ENCODE results near the gene PSMA8. TPM values are rescaled to one million over a fixed set of nuclear protein-coding genes. Genes with fewer than 3 reads are reported as not detected.
"Not testable (repeated sequence)": the region's sequence is repeated elsewhere in the genome, so short reads cannot be mapped to it uniquely, and the experiment has no call there.

The PSMA8 gene
- total RNA-seq, 1 donor from 2014 or later: not detected

DNA sequence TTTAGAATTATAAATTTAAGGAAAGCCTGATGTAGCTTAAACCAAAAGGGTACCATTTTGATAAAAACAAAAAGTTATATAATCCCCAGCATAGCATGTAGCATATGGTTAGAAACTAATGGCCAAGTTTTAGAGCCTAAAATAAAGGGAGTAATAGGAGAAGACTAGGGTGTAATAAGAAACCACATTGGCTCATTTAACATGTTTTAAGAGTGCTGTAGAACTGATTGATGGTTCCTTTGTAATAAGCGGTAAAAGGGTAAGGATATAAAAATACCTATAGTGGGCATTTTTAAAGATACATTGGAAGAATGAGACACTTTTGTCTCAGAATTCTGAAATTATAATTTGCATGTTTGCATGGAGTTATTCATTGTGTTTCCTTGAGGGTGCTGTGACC is 1.9 kb downstream of the PSMA8 start:
- FAIRE-seq (no peak), DNase-seq (ENCODE audit: low read depth) (no peak)
- H3K4me3 ChIP-seq (ENCODE audit: low read depth, low read length): no peak overlapping the region
- TF ChIP-seq, protein P1, sequence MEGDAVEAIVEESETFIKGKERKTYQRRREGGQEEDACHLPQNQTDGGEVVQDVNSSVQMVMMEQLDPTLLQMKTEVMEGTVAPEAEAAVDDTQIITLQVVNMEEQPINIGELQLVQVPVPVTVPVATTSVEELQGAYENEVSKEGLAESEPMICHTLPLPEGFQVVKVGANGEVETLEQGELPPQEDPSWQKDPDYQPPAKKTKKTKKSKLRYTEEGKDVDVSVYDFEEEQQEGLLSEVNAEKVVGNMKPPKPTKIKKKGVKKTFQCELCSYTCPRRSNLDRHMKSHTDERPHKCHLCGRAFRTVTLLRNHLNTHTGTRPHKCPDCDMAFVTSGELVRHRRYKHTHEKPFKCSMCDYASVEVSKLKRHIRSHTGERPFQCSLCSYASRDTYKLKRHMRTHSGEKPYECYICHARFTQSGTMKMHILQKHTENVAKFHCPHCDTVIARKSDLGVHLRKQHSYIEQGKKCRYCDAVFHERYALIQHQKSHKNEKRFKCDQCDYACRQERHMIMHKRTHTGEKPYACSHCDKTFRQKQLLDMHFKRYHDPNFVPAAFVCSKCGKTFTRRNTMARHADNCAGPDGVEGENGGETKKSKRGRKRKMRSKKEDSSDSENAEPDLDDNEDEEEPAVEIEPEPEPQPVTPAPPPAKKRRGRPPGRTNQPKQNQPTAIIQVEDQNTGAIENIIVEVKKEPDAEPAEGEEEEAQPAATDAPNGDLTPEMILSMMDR (IDR thresholded peaks at IDR 0.05; ENCODE audit: insufficient read depth, low read length, severe bottlenecking): no peak
- H3K27me3 ChIP-seq (ENCODE audit: control insufficient read depth, insufficient read depth, low read length): no peaks in the 10 kb centered on the region
- no peaks in the 10 kb centered on the region for H3K36me3 ChIP-seq (ENCODE audit: control insufficient read depth, insufficient read depth, low read length)

DNA sequence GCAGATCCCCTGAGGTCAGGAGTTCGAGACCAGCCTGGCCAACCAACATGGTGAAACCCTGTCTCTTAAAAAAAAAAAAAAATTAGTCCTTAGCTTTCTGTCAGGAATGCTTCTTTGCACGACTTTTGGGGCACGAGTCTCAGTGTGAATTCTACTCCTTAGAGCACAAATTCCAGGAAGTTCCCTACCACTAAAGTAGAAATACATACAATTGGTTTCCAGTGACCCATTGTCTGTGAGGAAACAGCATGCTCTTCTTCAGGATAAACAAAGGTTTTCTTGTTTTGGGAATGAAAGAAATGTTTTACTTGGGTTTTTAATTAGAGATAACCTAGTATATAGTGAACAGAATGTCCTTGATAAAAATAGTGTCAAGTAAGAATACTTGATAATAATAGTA is 23.7 kb downstream of the PSMA8 start:
- Histone ChIP-seq H3K4me3 (ENCODE audit: low read depth, low read length) (no peak overlapping the region), H3K36me3 (ENCODE audit: control insufficient read depth, insufficient read depth, low read length) (no peaks in the 10 kb centered on the region), H3K27me3 (ENCODE audit: control insufficient read depth, insufficient read depth, low read length) (no peaks in the 10 kb centered on the region)
- TF ChIP-seq, protein P1 (IDR thresholded peaks at IDR 0.05; ENCODE audit: insufficient read depth, low read length, severe bottlenecking): no peak
- DNase-seq (ENCODE audit: low read depth): no peak
- FAIRE-seq: no peak

DNA sequence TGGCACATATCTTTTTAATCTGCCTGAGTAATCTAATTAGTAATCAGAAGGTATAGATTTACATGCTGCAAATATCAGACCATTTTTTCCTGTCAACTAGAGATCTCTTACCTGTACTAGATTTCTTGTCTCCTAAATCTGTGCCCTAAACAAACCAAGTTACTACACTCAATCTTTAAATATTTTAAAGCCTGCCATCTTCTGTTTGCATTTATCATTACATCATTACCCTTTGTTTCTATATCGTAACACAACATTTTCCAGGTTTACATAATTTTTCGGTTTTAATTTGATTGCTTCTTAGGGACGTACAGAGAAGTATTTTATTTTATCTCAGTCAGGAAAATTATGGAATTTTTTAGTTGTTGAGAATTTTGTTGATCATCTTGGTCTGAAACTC is 25.7 kb downstream of the PSMA8 start:
- no peak for FAIRE-seq
- Histone ChIP-seq H3K36me3 (ENCODE audit: control insufficient read depth, insufficient read depth, low read length) (no peaks in the 10 kb centered on the region), H3K27me3 (ENCODE audit: control insufficient read depth, insufficient read depth, low read length) (no peaks in the 10 kb centered on the region), H3K4me3 (ENCODE audit: low read depth, low read length) (no peak overlapping the region)
- TF ChIP-seq, protein P1 (IDR thresholded peaks at IDR 0.05; ENCODE audit: insufficient read depth, low read length, severe bottlenecking): no peak
- peak; percentile 15 for DNase-seq (ENCODE audit: low read depth)

DNA sequence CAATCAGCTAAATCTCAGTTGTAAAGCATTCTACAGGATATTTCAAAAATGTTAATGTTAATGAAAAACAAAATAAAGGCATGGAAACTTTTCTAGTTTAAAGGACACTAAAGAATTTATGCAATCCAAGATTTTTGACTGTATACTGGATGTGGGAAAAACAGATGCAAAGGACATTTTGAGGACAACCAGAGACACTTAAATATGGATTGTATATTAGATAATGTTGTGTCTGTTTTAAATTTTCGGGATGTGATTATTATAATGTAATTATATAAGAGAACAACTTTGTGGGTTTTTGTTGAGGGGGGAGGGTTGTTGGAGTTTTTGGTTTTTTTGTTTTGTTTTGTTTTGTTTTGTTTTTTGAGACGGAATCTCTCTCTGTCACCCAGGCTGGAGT is 30.9 kb downstream of the PSMA8 start:
- Histone ChIP-seq H3K4me3 (ENCODE audit: low read depth, low read length) (no peak overlapping the region), H3K27me3 (ENCODE audit: control insufficient read depth, insufficient read depth, low read length) (no peaks in the 10 kb centered on the region), H3K36me3 (ENCODE audit: control insufficient read depth, insufficient read depth, low read length) (no peaks in the 10 kb centered on the region)
- TF ChIP-seq, protein P1 (IDR thresholded peaks at IDR 0.05; ENCODE audit: insufficient read depth, low read length, severe bottlenecking): no peak
- FAIRE-seq (no peak), DNase-seq (ENCODE audit: low read depth) (no peak)

DNA sequence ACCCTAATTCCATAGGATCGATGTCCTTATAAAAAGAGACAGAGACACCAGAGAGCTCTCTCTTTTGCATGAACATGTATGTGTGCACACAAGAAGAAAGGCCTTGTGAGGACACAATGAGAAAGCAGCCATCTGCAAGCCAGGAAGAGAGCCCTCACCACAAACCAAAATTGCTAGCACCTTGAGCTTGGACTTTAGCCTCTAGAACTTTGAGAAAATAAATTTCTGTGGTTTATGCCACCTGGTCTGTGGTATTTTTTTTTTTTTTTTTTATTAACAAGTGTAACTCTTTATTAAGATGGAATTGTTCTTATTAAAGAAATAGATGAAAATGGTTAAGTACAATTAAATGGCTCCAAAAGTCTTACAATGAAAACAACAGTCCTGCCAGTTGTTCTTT is 33.9 kb downstream of the PSMA8 start:
- H3K36me3 ChIP-seq (ENCODE audit: control insufficient read depth, insufficient read depth, low read length); FAIRE-seq; DNase-seq (ENCODE audit: low read depth); H3K27me3 ChIP-seq (ENCODE audit: control insufficient read depth, insufficient read depth, low read length); H3K4me3 ChIP-seq (ENCODE audit: low read depth, low read length): not testable (repeated sequence)

DNA sequence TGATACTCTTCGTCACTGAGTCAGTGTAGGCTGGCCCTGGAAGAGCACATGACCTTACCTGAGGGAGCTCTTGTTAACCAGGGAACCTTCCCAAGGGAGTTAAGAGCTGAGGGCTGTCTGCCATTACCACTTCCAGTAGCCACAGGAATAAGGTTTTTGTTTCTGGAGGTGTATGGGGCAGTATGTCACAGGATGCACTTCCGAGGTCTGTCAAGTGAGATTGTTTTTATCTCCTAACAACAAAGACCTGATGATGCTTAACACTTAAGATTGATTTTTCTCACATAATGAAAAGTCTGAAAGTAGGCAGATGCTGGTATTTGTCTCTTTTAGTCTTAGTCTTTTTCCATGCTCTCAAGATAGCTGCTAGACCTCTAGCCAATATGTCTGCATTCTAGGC is 41.8 kb downstream of the PSMA8 start:
- TF ChIP-seq, protein P1 (IDR thresholded peaks at IDR 0.05; ENCODE audit: insufficient read depth, low read length, severe bottlenecking): no peak
- FAIRE-seq: no peak
- Histone ChIP-seq H3K36me3 (ENCODE audit: control insufficient read depth, insufficient read depth, low read length) (no peaks in the 10 kb centered on the region), H3K27me3 (ENCODE audit: control insufficient read depth, insufficient read depth, low read length) (no peaks in the 10 kb centered on the region), H3K4me3 (ENCODE audit: low read depth, low read length) (no peak overlapping the region)
- no peak for DNase-seq (ENCODE audit: low read depth)

All from bronchial epithelial cell (primary cell).